HPDE6-E6E7 (cell line): ENCODE measurements around the gene BCAS3.
"Not testable (repeated sequence)": the region's sequence is repeated elsewhere in the genome, so short reads cannot be mapped to it uniquely, and the experiment has no call there.

Source experiments
- DNase-seq: peaks from one replicate; pipeline ENCODE4 v3.0.0; 2011; ENCODE audit warnings: missing footprints; ENCODE audit errors: extremely low spot score

BCAS3 gene

GRCh38 chr17:61127960-61128359, 450.3 kb downstream of the BCAS3 start:
- no peak for DNase-seq

- no peak for DNase-seq
Measured at GRCh38 chr17:61128661-61129115, 451.0 kb downstream of the BCAS3 start.

DNA sequence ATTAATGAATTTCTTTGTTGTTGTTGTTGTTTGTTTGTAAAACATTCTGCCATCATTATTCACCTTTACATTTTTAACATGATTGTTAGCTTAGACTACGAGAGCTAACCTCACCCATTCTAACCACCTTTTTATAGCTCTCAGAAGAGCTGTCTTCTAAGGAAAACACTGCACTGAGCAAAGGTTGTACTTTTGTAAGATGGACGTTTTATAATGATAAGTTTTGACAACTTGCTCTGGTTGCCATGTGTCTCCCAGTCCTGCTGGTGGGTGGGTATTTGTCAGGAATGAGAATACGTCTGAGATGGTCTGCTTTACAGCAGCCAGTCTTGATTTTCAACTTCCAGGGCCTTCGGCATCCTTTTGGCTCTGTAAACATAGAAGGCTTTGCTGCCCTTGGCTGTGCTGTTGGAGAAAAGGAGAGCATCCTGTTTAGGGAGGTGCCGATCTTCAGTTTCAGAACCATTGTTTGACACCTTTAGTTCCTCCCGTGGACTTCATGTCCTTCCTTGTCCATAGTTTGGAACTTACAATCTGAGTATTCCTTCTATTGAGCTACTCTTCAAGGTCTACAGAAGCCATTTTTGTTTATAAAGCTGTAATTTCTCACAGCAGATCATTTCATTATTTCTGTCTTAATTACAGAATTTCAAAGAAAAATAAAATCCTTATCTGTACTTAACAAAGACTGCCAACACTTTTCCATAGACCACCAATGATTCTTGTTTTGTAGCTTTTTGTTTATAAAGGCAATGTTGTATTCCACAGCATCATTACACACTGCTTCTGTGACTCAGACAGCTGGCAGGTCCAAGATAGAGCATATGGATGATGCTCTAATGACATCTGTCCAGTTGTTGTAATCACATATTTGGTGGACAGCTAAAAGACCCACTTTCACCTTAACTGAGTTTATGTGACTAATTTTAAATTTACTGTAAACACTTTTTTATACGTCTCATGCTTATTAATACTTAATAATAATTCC, 451.9 kb downstream of the BCAS3 start:
- no peak for DNase-seq

GRCh38 chr17:61130330-61130729, 452.7 kb downstream of the BCAS3 start:
- no peak for DNase-seq

DNA sequence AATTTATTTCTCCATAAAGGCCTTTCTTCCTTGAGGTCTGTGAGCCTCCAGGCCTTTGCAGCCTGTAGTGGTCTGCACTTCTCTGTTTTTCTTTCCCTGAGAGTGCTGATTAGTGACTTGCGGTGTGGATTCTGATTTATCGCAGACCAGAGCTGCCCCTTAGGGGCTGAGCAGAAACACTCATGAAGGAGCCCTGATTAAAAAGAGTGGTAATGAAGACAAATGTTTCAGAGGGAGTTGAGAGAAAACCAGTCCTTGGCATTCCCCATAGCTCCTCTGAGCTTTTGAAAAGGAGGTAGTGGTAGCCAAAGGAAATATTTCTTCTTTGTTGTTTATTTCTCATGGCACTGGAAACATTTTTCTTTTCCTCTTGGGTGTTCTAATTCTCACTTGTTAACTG, 453.9 kb downstream of the BCAS3 start:
- no peak for DNase-seq

DNA sequence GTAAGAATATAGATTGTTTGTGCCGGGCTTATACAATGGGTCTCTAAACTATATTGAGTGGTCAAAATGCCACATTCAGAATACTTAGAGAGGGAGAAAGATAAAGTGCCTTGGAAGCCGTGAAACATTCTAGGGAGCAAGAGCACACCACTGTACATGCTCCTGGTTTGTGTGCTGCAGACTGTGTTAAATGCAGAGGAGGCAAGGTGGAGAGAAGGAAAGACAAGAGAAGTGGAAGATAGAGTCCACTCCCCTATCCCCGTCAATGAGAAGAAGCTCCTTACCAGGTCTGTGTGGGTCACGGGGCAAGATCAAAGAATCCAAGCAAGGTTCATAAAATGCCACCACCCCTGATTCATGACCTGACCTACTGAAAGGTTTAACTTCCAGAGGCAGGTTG, 454.9 kb downstream of the BCAS3 start:
- DNase-seq: no peak

- no peak for DNase-seq
Measured at GRCh38 chr17:61133853-61134252, 456.2 kb downstream of the BCAS3 start.

GRCh38 chr17:61134551-61135235, 457.0 kb downstream of the BCAS3 start:
- no peak for DNase-seq

DNA sequence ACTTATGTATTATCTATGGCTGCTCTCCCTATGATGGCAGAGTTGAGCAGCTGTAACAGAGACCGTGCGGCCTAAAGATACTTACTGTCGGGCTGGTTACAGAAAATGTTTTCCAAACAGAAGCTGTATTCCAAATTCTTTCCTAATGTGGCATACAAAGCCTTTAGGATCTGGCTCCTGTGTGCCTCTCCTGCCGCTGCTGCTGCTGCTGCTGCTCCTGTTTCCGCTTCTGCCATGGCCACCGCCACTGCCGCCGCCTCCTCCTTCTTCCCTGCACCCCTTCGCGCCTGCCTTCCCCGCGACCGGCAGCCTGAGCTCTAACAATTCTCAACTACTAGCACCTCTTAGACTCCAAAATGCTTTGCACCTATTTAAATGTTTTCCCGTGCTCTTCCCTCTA, 458.1 kb downstream of the BCAS3 start:
- DNase-seq: no peak

DNA sequence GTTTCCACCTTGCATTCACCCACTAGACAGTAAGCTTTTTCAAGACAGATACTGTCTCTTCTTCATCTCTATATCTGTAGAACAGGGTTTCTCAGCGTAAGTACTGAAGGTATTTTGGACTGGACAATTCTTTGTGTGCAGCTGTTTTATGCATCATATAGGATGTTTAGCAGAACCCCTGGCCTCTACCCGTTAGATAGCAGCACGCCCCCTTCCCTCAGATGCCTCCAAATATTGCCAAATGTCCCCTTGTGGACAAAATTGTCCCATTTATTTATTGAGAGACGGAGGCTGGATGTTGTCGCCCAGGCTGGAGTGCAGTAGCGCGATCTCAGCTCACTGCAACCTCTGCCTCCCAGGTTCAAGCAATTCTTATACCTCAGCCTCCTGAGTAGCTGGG, 458.6 kb downstream of the BCAS3 start:
- DNase-seq: no peak

DNA sequence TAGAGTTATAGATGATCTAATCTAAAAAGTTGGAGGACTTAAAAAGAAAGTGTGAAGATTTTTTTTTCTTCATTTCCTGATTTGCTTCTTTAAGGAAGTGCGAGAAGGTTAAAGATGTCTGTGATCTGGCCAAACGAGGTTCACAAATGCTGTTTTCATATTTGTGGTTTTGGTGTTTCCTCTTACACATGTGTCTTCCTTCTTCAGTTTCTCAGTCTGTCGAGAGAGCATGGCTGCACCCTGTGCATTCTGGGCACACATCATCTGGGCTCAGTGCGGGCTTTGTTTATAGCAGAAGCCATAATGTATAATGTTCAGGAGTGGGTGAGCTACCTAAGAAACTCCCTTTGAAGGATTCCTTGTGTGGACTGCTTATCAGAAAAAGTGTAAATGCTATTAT, 461.6 kb downstream of the BCAS3 start:
- DNase-seq: no peak

- no peak for DNase-seq
Measured at GRCh38 chr17:61140081-61140786, 462.6 kb downstream of the BCAS3 start.

- no peak for DNase-seq
Measured at GRCh38 chr17:61143026-61143425, 465.4 kb downstream of the BCAS3 start.

DNA sequence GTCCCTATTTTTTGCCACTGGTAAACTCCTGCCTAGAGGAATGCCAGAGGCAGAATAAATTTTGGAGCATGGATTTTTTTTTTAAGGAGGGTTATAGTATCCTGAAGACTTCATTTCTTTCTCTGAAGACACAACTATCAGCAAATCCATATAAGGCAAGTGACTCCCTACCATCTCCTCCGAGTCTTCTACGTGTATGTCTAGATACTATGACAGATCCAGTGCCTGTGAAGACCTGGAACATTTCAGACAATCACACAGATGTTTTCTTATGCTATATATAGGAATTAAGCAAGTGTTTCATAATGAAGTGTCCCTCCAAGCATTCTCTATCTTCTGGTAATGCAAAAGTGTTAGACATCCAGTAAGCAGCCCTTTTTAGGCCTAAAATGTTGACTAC, 466.5 kb downstream of the BCAS3 start:
- DNase-seq: no peak

DNA sequence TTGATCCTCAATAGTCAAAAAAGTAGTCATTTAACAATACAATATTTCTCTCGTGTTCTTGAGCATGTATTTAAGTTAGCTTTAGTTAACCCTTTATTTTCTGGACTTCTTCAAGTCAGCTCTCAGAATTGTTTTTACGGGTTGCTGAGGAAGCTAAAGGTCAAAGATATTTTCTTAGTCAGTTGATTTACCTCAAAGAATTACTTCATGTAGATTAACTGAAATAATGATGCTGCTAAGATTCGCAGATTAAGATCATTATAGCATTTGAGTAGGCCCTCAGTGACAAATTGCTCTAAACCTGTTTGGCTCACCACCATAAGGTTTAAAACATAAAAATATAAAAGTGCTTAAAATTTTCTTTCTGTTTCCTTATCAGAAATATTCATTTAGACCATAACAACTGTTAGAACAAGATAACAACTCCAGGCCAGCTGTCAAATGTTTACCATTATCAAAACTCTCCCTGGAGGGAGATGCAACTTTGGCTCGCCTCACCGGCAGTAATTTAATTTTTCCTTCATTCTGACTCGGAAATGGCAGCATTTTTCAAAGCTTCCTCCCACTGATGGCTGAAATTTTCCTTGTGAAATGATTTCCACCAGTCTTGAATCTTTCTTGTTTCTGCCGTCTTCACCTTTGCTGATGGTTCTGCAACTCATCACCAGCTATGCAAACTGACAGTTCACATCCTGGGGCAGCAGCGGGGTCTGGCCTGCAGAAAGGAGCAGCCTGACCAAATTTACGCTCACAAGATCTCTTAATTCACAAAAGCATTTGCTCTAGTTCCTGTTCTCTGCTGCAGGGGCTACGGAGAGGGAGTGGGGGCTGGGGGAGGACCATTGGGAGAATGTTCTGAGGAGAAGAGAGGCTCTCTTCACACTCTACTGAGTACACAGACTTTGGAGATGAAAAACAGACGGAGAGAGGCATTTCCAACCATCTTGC, 467.2 kb downstream of the BCAS3 start:
- no peak for DNase-seq

GRCh38 chr17:61146833-61147232, 469.2 kb downstream of the BCAS3 start:
- DNase-seq: not testable (repeated sequence)

DNA sequence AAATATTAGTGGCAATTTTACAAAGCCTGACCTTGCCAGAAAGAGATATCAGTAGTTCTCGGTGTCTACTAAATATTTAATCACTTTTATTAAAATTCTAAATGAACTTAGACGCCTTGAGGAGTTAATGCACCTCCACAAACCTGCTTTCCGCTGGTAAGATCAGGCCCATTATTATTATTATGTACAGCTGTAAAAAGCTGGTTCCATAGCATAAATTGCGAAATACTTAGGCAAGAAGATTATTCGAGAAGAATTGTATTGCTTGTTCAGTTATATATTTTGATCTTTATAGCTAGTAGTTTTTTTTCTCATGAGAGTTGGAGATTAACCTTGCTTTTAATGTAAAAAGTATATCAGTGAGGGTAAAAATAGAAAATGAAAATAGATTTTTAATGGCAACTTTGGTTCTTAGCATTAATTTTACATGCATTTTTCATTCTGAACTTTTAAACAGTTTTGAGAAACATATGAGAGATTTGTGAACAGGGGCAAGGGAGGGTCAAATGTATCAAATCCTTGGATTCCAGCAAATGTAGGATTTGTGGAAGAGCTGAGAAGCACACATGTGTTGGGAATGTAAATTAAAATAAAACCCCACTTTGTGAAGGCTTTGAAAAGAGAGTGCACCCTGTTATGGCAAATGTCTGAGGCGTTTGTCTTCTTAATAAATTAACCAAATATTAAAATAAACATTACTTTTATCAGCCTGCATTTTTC, 471.6 kb downstream of the BCAS3 start:
- no peak for DNase-seq

- no peak for DNase-seq
Measured at GRCh38 chr17:61149862-61150362, 472.3 kb downstream of the BCAS3 start.

DNA sequence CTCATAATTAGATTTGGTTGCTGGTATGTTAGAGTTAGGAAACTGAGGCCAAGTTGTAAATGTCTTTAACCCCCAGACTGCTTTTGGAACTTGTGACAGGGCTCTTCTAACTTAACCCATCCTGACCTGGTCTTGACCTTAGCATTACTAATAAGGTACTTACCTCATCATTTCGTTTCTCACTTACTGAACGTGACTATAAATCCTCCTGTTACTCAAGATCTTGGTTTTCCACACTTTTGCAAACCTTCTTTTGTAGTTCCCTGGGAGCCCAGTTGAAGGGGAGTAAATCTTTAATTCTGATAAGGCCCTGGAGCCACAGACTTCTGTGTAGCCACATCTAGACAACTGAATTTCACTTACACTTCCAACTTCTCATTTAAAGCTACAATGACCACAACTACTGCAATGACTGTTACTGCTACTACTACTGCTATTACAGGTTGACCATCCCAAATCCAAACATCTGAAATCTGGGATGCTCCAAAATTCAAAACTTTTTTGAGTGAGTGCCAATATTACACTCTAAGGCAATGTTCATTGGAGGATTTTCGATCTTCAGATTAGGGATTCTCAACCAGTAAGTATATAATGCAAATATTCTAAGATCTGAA, 473.1 kb downstream of the BCAS3 start:
- no peak for DNase-seq

DNA sequence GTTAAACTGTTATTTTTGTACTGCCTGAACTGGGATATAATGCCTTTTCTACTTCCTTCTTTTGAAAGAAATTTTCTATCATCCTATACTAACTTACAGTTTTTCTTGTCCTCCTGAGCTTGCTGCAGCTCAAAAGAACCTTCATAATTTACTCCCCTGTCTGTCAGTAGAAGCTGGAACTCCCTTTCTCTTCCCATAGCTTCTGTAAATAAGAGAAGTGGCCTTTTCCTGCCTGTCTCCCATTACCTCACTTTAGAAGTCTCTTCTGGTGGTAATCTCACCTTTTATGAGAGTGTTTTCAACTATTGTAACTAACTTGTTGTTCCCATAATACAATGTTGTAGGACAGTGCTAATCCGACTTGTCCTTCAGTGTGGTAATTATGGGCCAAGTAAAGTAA, 475.2 kb downstream of the BCAS3 start:
- no peak for DNase-seq
